Stimulated activated memory B cell treated with anti-CD40 and anti-IgM and Interleukin-4, amounts not matched to agents 10 μg/mL and 1 μg/mL and 100 μg/mL, for 72 hours (primary cell): ENCODE results near the gene EEFSEC.

ENCODE experiments used
- ATAC-seq: fragments of 150-1000 bp; cut with Tn5 transposase; 2 replicates; pipeline ENCODE4 v1.10.0; 2021
- H3K27ac Mint-ChIP-seq: one replicate; pipeline ENCODE4 v1.8.0; 2022; ENCODE audit warnings: mild to moderate bottlenecking, mixed read lengths
- H3K27me3 Mint-ChIP-seq: one replicate; pipeline ENCODE4 v1.8.0; 2022; ENCODE audit warnings: mixed read lengths
- H3K36me3 Mint-ChIP-seq: one replicate; pipeline ENCODE4 v1.8.0; 2022; ENCODE audit warnings: mixed read lengths
- H3K4me1 Mint-ChIP-seq: one replicate; pipeline ENCODE4 v1.8.0; 2022; ENCODE audit warnings: mixed read lengths
- H3K4me3 Mint-ChIP-seq: one replicate; pipeline ENCODE4 v1.8.0; 2022; ENCODE audit warnings: mild to moderate bottlenecking, moderate library complexity, mixed read lengths
- H3K9me3 Mint-ChIP-seq: one replicate; pipeline ENCODE4 v1.8.0; 2022; ENCODE audit warnings: mixed read lengths

Gene EEFSEC

GRCh38 chr3:128334766-128335165 is 181.5 kb downstream of the EEFSEC start:
- Mint-ChIP-seq H3K36me3 (peaks cover 42% of the 10 kb centered on the region), H3K4me3 (no peak overlapping the region), H3K9me3 (no peaks in the 10 kb centered on the region), H3K27ac (no peak overlapping the region), H3K4me1 (no peaks in the 10 kb centered on the region), H3K27me3 (no peaks in the 10 kb centered on the region)
- ATAC-seq: no peak

- Mint-ChIP-seq H3K36me3 (peaks cover 47% of the 10 kb centered on the region), H3K4me1 (no peaks in the 10 kb centered on the region), H3K27ac (no peak overlapping the region), H3K27me3 (no peaks in the 10 kb centered on the region), H3K4me3 (no peak overlapping the region), H3K9me3 (no peaks in the 10 kb centered on the region)
- no peak for ATAC-seq
Measured at GRCh38 chr3:128335621-128336296, 182.5 kb downstream of the EEFSEC start.

GRCh38 chr3:128336337-128337156 is 183.3 kb downstream of the EEFSEC start:
- ATAC-seq: no peak
- H3K27ac Mint-ChIP-seq: no peak overlapping the region
- no peaks in the 10 kb centered on the region for H3K4me1 Mint-ChIP-seq
- H3K9me3 Mint-ChIP-seq: no peaks in the 10 kb centered on the region
- H3K4me3 Mint-ChIP-seq: no peak overlapping the region
- H3K36me3 Mint-ChIP-seq: peaks cover 53% of the 10 kb centered on the region
- no peaks in the 10 kb centered on the region for H3K27me3 Mint-ChIP-seq

GRCh38 chr3:128337305-128337704 is 184.0 kb downstream of the EEFSEC start:
- H3K9me3 Mint-ChIP-seq: no peaks in the 10 kb centered on the region
- no peaks in the 10 kb centered on the region for H3K27me3 Mint-ChIP-seq
- no peak overlapping the region for H3K27ac Mint-ChIP-seq
- no peaks in the 10 kb centered on the region for H3K4me1 Mint-ChIP-seq
- peaks cover 53% of the 10 kb centered on the region for H3K36me3 Mint-ChIP-seq
- no peak overlapping the region for H3K4me3 Mint-ChIP-seq
- no peak for ATAC-seq

GRCh38 chr3:128338536-128339330 is 185.5 kb downstream of the EEFSEC start:
- ATAC-seq: no peak
- Mint-ChIP-seq H3K27me3 (no peaks in the 10 kb centered on the region), H3K9me3 (no peaks in the 10 kb centered on the region), H3K36me3 (peaks cover 52% of the 10 kb centered on the region), H3K27ac (no peak overlapping the region), H3K4me3 (no peak overlapping the region), H3K4me1 (no peaks in the 10 kb centered on the region)

GRCh38 chr3:128339491-128340012 is 186.3 kb downstream of the EEFSEC start:
- H3K4me3 Mint-ChIP-seq: no peak overlapping the region
- peaks cover 58% of the 10 kb centered on the region for H3K36me3 Mint-ChIP-seq
- no peaks in the 10 kb centered on the region for H3K9me3 Mint-ChIP-seq
- no peaks in the 10 kb centered on the region for H3K4me1 Mint-ChIP-seq
- no peak for ATAC-seq
- no peaks in the 10 kb centered on the region for H3K27me3 Mint-ChIP-seq
- H3K27ac Mint-ChIP-seq: no peak overlapping the region

GRCh38 chr3:128340198-128340903 is 187.1 kb downstream of the EEFSEC start:
- no peak for ATAC-seq
- no peaks in the 10 kb centered on the region for H3K9me3 Mint-ChIP-seq

GRCh38 chr3:128340904-128341555 is 187.7 kb downstream of the EEFSEC start:
- no peak overlapping the region for H3K27ac Mint-ChIP-seq
- H3K36me3 Mint-ChIP-seq: peaks cover 50% of the 10 kb centered on the region
- no peaks in the 10 kb centered on the region for H3K27me3 Mint-ChIP-seq
- no peaks in the 10 kb centered on the region for H3K9me3 Mint-ChIP-seq
- H3K4me1 Mint-ChIP-seq: no peaks in the 10 kb centered on the region
- ATAC-seq: no peak
- H3K4me3 Mint-ChIP-seq: no peak overlapping the region

More at GRCh38 chr3:128340198-128340903, 187.1 kb downstream of the EEFSEC start:
- Mint-ChIP-seq H3K4me3 (no peak overlapping the region), H3K27me3 (no peaks in the 10 kb centered on the region), H3K27ac (no peak overlapping the region), H3K36me3 (peaks cover 54% of the 10 kb centered on the region), H3K4me1 (no peaks in the 10 kb centered on the region)

- Mint-ChIP-seq H3K4me1 (peaks cover under 1% of the 10 kb centered on the region), H3K4me3 (no peak overlapping the region), H3K27ac (no peak overlapping the region), H3K36me3 (peaks cover 42% of the 10 kb centered on the region), H3K27me3 (no peaks in the 10 kb centered on the region), H3K9me3 (no peaks in the 10 kb centered on the region)
- ATAC-seq: no peak
Measured at GRCh38 chr3:128341659-128342395, 188.5 kb downstream of the EEFSEC start.

GRCh38 chr3:128342701-128343180 is 189.5 kb downstream of the EEFSEC start:
- ATAC-seq: no peak
- H3K4me1 Mint-ChIP-seq: peaks cover 10% of the 10 kb centered on the region
- no peak overlapping the region for H3K27ac Mint-ChIP-seq
- no peaks in the 10 kb centered on the region for H3K9me3 Mint-ChIP-seq
- no peak overlapping the region for H3K4me3 Mint-ChIP-seq
- peaks cover 39% of the 10 kb centered on the region for H3K36me3 Mint-ChIP-seq
- no peaks in the 10 kb centered on the region for H3K27me3 Mint-ChIP-seq

GRCh38 chr3:128343287-128344051 is 190.2 kb downstream of the EEFSEC start:
- ATAC-seq: no peak
- Mint-ChIP-seq H3K27ac (no peak overlapping the region), H3K4me1 (peaks cover 17% of the 10 kb centered on the region), H3K9me3 (no peaks in the 10 kb centered on the region), H3K36me3 (peaks cover 32% of the 10 kb centered on the region), H3K4me3 (no peak overlapping the region), H3K27me3 (no peaks in the 10 kb centered on the region)

- H3K4me1 Mint-ChIP-seq: peaks cover 24% of the 10 kb centered on the region
- no peak overlapping the region for H3K4me3 Mint-ChIP-seq
- peaks cover 30% of the 10 kb centered on the region for H3K36me3 Mint-ChIP-seq
- H3K27ac Mint-ChIP-seq: no peak overlapping the region
- H3K27me3 Mint-ChIP-seq: no peaks in the 10 kb centered on the region
- no peak for ATAC-seq
- no peaks in the 10 kb centered on the region for H3K9me3 Mint-ChIP-seq
Measured at GRCh38 chr3:128344052-128344735, 190.9 kb downstream of the EEFSEC start.

GRCh38 chr3:128345196-128345595 is 191.9 kb downstream of the EEFSEC start:
- peaks cover 30% of the 10 kb centered on the region for H3K36me3 Mint-ChIP-seq
- H3K27ac Mint-ChIP-seq: no peak overlapping the region
- no peak for ATAC-seq
- H3K4me3 Mint-ChIP-seq: no peak overlapping the region
- no peaks in the 10 kb centered on the region for H3K27me3 Mint-ChIP-seq
- no peaks in the 10 kb centered on the region for H3K9me3 Mint-ChIP-seq
- peaks cover 28% of the 10 kb centered on the region for H3K4me1 Mint-ChIP-seq
